ENCODE results near the gene FAM177A1. TPM values are rescaled to one million over a fixed set of nuclear protein-coding genes. Genes with fewer than 3 reads are reported as not detected.

FAM177A1 gene
- total and polyA plus RNA-seq, 2 of the 13 experiments (the other 11 are each of a cell fraction or from before 2014, with no cell fraction given), result 72.9 to 119 TPM

DNA sequence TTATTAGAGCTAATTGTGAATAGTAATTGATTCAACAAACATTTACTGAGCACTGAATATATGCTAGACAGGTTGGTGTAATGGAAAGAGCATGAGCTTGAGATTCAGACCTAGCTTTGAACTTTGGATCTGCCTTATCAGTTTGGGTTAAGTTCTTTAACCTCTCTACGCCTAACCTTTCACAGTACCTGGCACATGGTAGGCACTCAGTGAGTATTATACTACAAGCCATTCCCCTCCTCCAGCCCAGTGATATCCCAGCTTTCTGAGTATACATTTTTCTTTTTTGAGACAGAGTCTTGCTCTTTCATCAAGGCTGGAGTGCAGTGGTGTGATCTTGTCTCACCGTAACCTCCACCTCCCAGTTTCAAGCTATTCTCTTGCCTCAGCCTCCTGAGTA, 32.0 kb downstream of the FAM177A1 start (continued):
- TF ChIP-seq NR2F6 (IDR thresholded peaks at IDR 0.05) (peak; percentile 90), NR2F6 (CRISPR knock-in tag; IDR thresholded peaks at IDR 0.05) (peak; percentile 92), GTF2F1 (IDR thresholded peaks at IDR 0.05; ENCODE audit: low read length) (no peak), KDM2A (CRISPR knock-in tag; IDR thresholded peaks at IDR 0.05; ENCODE audit: borderline replicate concordance, low read depth) (no peak), ZNF264 (CRISPR knock-in tag; IDR thresholded peaks at IDR 0.05) (peak; percentile 48; the same call in 1 of the 2 replicates), RFXAP (CRISPR knock-in tag; IDR thresholded peaks at IDR 0.05; ENCODE audit: borderline replicate concordance) (no peak), SP2 (CRISPR knock-in tag; IDR thresholded peaks at IDR 0.05) (no peak), TFDP1 (CRISPR knock-in tag; IDR thresholded peaks at IDR 0.05; ENCODE audit: borderline replicate concordance) (no peak), FIP1L1 (IDR thresholded peaks at IDR 0.05; ENCODE audit: borderline replicate concordance, insufficient read depth, low read depth, low read length) (no peak), EP300 (IDR thresholded peaks at IDR 0.05; ENCODE audit: low read depth in 2 of 2, low read length in 2 of 2) (peak in 1 of 2 experiments; percentile 47; a peak in 1 of 4 replicates), EP300 (CRISPR knock-in tag; IDR thresholded peaks at IDR 0.05; ENCODE audit: borderline replicate concordance) (no peak), PHF5A (CRISPR knock-in tag; IDR thresholded peaks at IDR 0.05; ENCODE audit: low read depth, unreplicated experiment) (no peak), YEATS4 (CRISPR knock-in tag; IDR thresholded peaks at IDR 0.05; ENCODE audit: borderline replicate concordance) (peak; percentile 50; the same call in 1 of the 2 replicates), GABPA (IDR thresholded peaks at IDR 0.05; ENCODE audit: low read depth, low read length) (no peak), GABPA (CRISPR knock-in tag; IDR thresholded peaks at IDR 0.05; ENCODE audit: low read depth) (peak; percentile 20; the same call in 1 of the 2 replicates), ZNF543 (CRISPR knock-in tag; IDR thresholded peaks at IDR 0.05) (no peak), DR1 (CRISPR knock-in tag; IDR thresholded peaks at IDR 0.05) (no peak), SP4 (CRISPR knock-in tag; IDR thresholded peaks at IDR 0.05) (no peak), ZFP36L1 (CRISPR knock-in tag; IDR thresholded peaks at IDR 0.05) (no peak), DPF2 (CRISPR knock-in tag; IDR thresholded peaks at IDR 0.05; ENCODE audit: borderline replicate concordance, low read depth) (peak; percentile 46; the same call in 1 of the 2 replicates), SATB2 (CRISPR knock-in tag; IDR thresholded peaks at IDR 0.05) (peak; percentile 57; the same call in 1 of the 2 replicates), ZNF614 (CRISPR knock-in tag; IDR thresholded peaks at IDR 0.05; ENCODE audit: borderline replicate concordance) (peak; percentile 82; the same call in 1 of the 2 replicates), ZMAT5 (CRISPR knock-in tag; IDR thresholded peaks at IDR 0.05; ENCODE audit: borderline replicate concordance, low read depth) (no peak)
- TF ChIP-seq, protein P1, sequence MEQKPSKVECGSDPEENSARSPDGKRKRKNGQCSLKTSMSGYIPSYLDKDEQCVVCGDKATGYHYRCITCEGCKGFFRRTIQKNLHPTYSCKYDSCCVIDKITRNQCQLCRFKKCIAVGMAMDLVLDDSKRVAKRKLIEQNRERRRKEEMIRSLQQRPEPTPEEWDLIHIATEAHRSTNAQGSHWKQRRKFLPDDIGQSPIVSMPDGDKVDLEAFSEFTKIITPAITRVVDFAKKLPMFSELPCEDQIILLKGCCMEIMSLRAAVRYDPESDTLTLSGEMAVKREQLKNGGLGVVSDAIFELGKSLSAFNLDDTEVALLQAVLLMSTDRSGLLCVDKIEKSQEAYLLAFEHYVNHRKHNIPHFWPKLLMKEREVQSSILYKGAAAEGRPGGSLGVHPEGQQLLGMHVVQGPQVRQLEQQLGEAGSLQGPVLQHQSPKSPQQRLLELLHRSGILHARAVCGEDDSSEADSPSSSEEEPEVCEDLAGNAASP (CRISPR knock-in tag; IDR thresholded peaks at IDR 0.05; ENCODE audit: borderline replicate concordance), result peak; percentile 47; the same call in 1 of the 2 replicates
- TF ChIP-seq, protein P2, sequence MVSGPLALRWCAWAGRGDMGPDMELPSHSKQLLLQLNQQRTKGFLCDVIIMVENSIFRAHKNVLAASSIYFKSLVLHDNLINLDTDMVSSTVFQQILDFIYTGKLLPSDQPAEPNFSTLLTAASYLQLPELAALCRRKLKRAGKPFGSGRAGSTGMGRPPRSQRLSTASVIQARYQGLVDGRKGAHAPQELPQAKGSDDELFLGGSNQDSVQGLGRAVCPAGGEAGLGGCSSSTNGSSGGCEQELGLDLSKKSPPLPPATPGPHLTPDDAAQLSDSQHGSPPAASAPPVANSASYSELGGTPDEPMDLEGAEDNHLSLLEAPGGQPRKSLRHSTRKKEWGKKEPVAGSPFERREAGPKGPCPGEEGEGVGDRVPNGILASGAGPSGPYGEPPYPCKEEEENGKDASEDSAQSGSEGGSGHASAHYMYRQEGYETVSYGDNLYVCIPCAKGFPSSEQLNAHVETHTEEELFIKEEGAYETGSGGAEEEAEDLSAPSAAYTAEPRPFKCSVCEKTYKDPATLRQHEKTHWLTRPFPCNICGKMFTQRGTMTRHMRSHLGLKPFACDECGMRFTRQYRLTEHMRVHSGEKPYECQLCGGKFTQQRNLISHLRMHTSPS (CRISPR knock-in tag; IDR thresholded peaks at IDR 0.05; ENCODE audit: low read depth), result peak; percentile 71
